Naive B cell (primary cell): ENCODE measurements around the gene AEBP2. TPM values are rescaled to one million over a fixed set of nuclear protein-coding genes. Genes with fewer than 3 reads are reported as not detected.
"Not testable (repeated sequence)": the region's sequence is repeated elsewhere in the genome, so short reads cannot be mapped to it uniquely, and the experiment has no call there.

Source experiments
- ATAC-seq, 2 donors: fragments of 150-1000 bp; cut with Tn5 transposase; 2 replicates each; pipeline ENCODE4 v1.10.0; 2021; ENCODE audit warnings: low read depth in 2 of 2, mild to moderate bottlenecking in 2 of 2, moderate library complexity in 2 of 2
- DNase-seq: peaks from one replicate; pipeline ENCODE4 v3.0.0; 2022
- H3K27ac Mint-ChIP-seq, 6 donors: one replicate each; pipeline ENCODE4 v1.8.0; 2020 to 2022; ENCODE audit warnings: mild to moderate bottlenecking in 6 of 6, mixed read lengths in 6 of 6, moderate library complexity in 5 of 6, inconsistent platforms in 2 of 6
- H3K27me3 Mint-ChIP-seq, 3 donors: one replicate each; pipeline ENCODE4 v1.8.0; 2021 to 2022; ENCODE audit warnings: mixed read lengths in 3 of 3, mild to moderate bottlenecking in 1 of 3
- H3K36me3 Mint-ChIP-seq, 2 donors: one replicate each; pipeline ENCODE4 v1.8.0; 2020 to 2022; ENCODE audit warnings: mixed read lengths in 2 of 2, inconsistent platforms in 1 of 2, mild to moderate bottlenecking in 1 of 2
- H3K4me1 Mint-ChIP-seq, 3 donors: one replicate each; pipeline ENCODE4 v1.8.0; 2020 to 2022; ENCODE audit warnings: mixed read lengths in 3 of 3, inconsistent platforms in 1 of 3, mild to moderate bottlenecking in 1 of 3, moderate library complexity in 1 of 3
- H3K4me3 Mint-ChIP-seq, 8 donors: one replicate each; pipeline ENCODE4 v1.8.0; 2020 to 2022; ENCODE audit warnings: mild to moderate bottlenecking in 8 of 8, mixed read lengths in 8 of 8, moderate library complexity in 8 of 8, inconsistent platforms in 2 of 8
- H3K9me3 Mint-ChIP-seq, 7 donors: one replicate each; pipeline ENCODE4 v1.8.0; 2020 to 2022; ENCODE audit warnings: mixed read lengths in 7 of 7, mild to moderate bottlenecking in 5 of 7, inconsistent platforms in 2 of 7, moderate library complexity in 1 of 7
- polyA plus RNA-seq, 6 donors: library from polyadenylated mRNA; unstranded; fragments of 300-500 nt; fragmentation: Illumina TruSeq; gene quantifications; one replicate each; pipeline ENCODE4 v1.2.3, GENCODE V29; 2021; ENCODE audit warnings: low read depth in 6 of 6

Gene AEBP2
- polyA plus RNA-seq, 6 donors from 2014 or later = 3.9 to 14.9 (median 11.6) TPM

- no peak for DNase-seq
Observed at GRCh38 chr12:19410629-19411185, 28.6 kb upstream of the AEBP2 start.

GRCh38 chr12:19411234-19412204, 27.8 kb upstream of the AEBP2 start:
- Mint-ChIP-seq H3K36me3 (no peaks in the 10 kb centered on the region), H3K9me3 (no peaks in the 10 kb centered on the region), H3K4me3 (no peak overlapping the region), H3K4me1 (no peaks in the 10 kb centered on the region), H3K27me3 (peaks cover 0 to 5% (median 0%) of the 10 kb centered on the region in 3 donors), H3K27ac (no peak overlapping the region)
- no peak for DNase-seq
- ATAC-seq = no peak

More at GRCh38 chr12:19410629-19411185, 28.6 kb upstream of the AEBP2 start:
- no peaks in the 10 kb centered on the region for H3K4me1 Mint-ChIP-seq
- no peak overlapping the region for H3K27ac Mint-ChIP-seq
- H3K4me3 Mint-ChIP-seq = no peak overlapping the region
- H3K27me3 Mint-ChIP-seq = peaks cover 0 to 5% (median 0%) of the 10 kb centered on the region in 3 donors
- ATAC-seq = no peak
- peaks cover 0 to under 1% (median 0%) of the 10 kb centered on the region in 7 donors for H3K9me3 Mint-ChIP-seq
- H3K36me3 Mint-ChIP-seq = no peaks in the 10 kb centered on the region

- DNase-seq (no peak), ATAC-seq (no peak)
- H3K27ac Mint-ChIP-seq = no peak overlapping the region
- H3K9me3 Mint-ChIP-seq = no peaks in the 10 kb centered on the region
- H3K4me3 Mint-ChIP-seq = no peak overlapping the region
- peaks cover 0 to 5% (median 0%) of the 10 kb centered on the region in 3 donors for H3K27me3 Mint-ChIP-seq
- H3K4me1 Mint-ChIP-seq = no peaks in the 10 kb centered on the region
- H3K36me3 Mint-ChIP-seq = no peaks in the 10 kb centered on the region
Observed at GRCh38 chr12:19412844-19413243, 26.4 kb upstream of the AEBP2 start.

GRCh38 chr12:19413582-19413981, 25.7 kb upstream of the AEBP2 start:
- H3K27me3 Mint-ChIP-seq, DNase-seq, H3K9me3 Mint-ChIP-seq, H3K36me3 Mint-ChIP-seq, ATAC-seq, H3K4me1 Mint-ChIP-seq, H3K27ac Mint-ChIP-seq, H3K4me3 Mint-ChIP-seq: not testable (repeated sequence)

GRCh38 chr12:19415563-19415962, 23.7 kb upstream of the AEBP2 start:
- no peaks in the 10 kb centered on the region for H3K9me3 Mint-ChIP-seq
- ATAC-seq (no peak), DNase-seq (no peak)
- no peaks in the 10 kb centered on the region for H3K4me1 Mint-ChIP-seq
- no peaks in the 10 kb centered on the region for H3K36me3 Mint-ChIP-seq
- no peak overlapping the region for H3K27ac Mint-ChIP-seq
- no peak overlapping the region for H3K4me3 Mint-ChIP-seq
- H3K27me3 Mint-ChIP-seq = peaks cover 0 to 5% (median 0%) of the 10 kb centered on the region in 3 donors

GRCh38 chr12:19419086-19419485, 20.2 kb upstream of the AEBP2 start:
- Mint-ChIP-seq H3K27ac (no peak overlapping the region), H3K4me3 (no peak overlapping the region), H3K9me3 (no peaks in the 10 kb centered on the region), H3K27me3 (no peaks in the 10 kb centered on the region), H3K4me1 (peaks cover 0 to 3% (median 0%) of the 10 kb centered on the region in 3 donors), H3K36me3 (no peaks in the 10 kb centered on the region)
- DNase-seq (no peak), ATAC-seq (no peak)

- no peak overlapping the region for H3K27ac Mint-ChIP-seq
- no peak for ATAC-seq
- no peaks in the 10 kb centered on the region for H3K36me3 Mint-ChIP-seq
- no peak overlapping the region for H3K4me3 Mint-ChIP-seq
- no peak for DNase-seq
- no peaks in the 10 kb centered on the region for H3K27me3 Mint-ChIP-seq
- peaks cover 0 to 3% (median 0%) of the 10 kb centered on the region in 3 donors for H3K4me1 Mint-ChIP-seq
- peaks cover 0 to 5% (median 0%) of the 10 kb centered on the region in 7 donors for H3K9me3 Mint-ChIP-seq
Observed at GRCh38 chr12:19421503-19422282, 17.6 kb upstream of the AEBP2 start.

GRCh38 chr12:19423166-19423930, 15.9 kb upstream of the AEBP2 start:
- peaks cover 0 to 3% (median 0%) of the 10 kb centered on the region in 3 donors for H3K4me1 Mint-ChIP-seq
- no peaks in the 10 kb centered on the region for H3K27me3 Mint-ChIP-seq
- no peak for ATAC-seq
- no peak for DNase-seq
- peaks cover 0 to 6% (median 1%) of the 10 kb centered on the region in 7 donors for H3K9me3 Mint-ChIP-seq
- no peaks in the 10 kb centered on the region for H3K36me3 Mint-ChIP-seq
- H3K4me3 Mint-ChIP-seq = no peak overlapping the region
- H3K27ac Mint-ChIP-seq = no peak overlapping the region

GRCh38 chr12:19428246-19428645, 11.0 kb upstream of the AEBP2 start:
- Mint-ChIP-seq H3K4me1 (peaks cover 0 to 3% (median 0%) of the 10 kb centered on the region in 3 donors), H3K9me3 (peaks cover 0 to 10% (median 2%) of the 10 kb centered on the region in 7 donors), H3K27ac (peak overlapping the region in 1 of 6 donors; percentile 77), H3K36me3 (no peaks in the 10 kb centered on the region), H3K27me3 (peaks cover 0 to 6% (median 0%) of the 10 kb centered on the region in 3 donors), H3K4me3 (no peak overlapping the region)
- ATAC-seq = no peak
- no peak for DNase-seq

GRCh38 chr12:19429491-19429890, 9.8 kb upstream of the AEBP2 start:
- not testable (repeated sequence) for H3K4me3 Mint-ChIP-seq, DNase-seq, H3K27me3 Mint-ChIP-seq, H3K9me3 Mint-ChIP-seq, ATAC-seq, H3K27ac Mint-ChIP-seq, H3K4me1 Mint-ChIP-seq, H3K36me3 Mint-ChIP-seq

- ATAC-seq = no peak
- H3K27me3 Mint-ChIP-seq = peaks cover 0 to 6% (median 0%) of the 10 kb centered on the region in 3 donors
- H3K36me3 Mint-ChIP-seq = no peaks in the 10 kb centered on the region
- no peak overlapping the region for H3K4me3 Mint-ChIP-seq
- peaks cover 0 to 10% (median 2%) of the 10 kb centered on the region in 7 donors for H3K9me3 Mint-ChIP-seq
- no peak overlapping the region for H3K27ac Mint-ChIP-seq
- H3K4me1 Mint-ChIP-seq = no peaks in the 10 kb centered on the region
- DNase-seq = no peak
Observed at GRCh38 chr12:19430988-19431387, 8.3 kb upstream of the AEBP2 start.

- Mint-ChIP-seq H3K36me3 (no peaks in the 10 kb centered on the region), H3K4me3 (no peak overlapping the region), H3K4me1 (no peaks in the 10 kb centered on the region), H3K9me3 (peaks cover 0 to 9% (median 1%) of the 10 kb centered on the region in 7 donors), H3K27me3 (peaks cover 0 to 6% (median 0%) of the 10 kb centered on the region in 3 donors), H3K27ac (peak overlapping the region in 1 of 6 donors; percentile 32)
- no peak for ATAC-seq
- no peak for DNase-seq
Observed at GRCh38 chr12:19431407-19432308, 7.6 kb upstream of the AEBP2 start.
